K562 (cell line): ENCODE data around the gene RNF31. TPM values are rescaled to one million over a fixed set of nuclear protein-coding genes. Genes with fewer than 3 reads are reported as not detected.

Experiments used
- CEBPB ChIP-seq: fragments of 450-650 bp; IDR thresholded peaks from 2 replicates; pipeline ENCODE4 v1.6.1; 2016; ENCODE audit warnings: missing genetic modification characterization, missing compliant biosample characterization
- DNMT1 ChIP-seq: fragments of 450-650 bp; IDR thresholded peaks from 2 replicates; pipeline ENCODE4 v1.6.1; 2016; ENCODE audit warnings: antibody characterized with exemption, mild to moderate bottlenecking
- E2F1 ChIP-seq: sonication (generic); formaldehyde crosslinking; IDR thresholded peaks from 2 replicates; pipeline ENCODE4 v1.8.1; 2023; ENCODE audit warnings: mild to moderate bottlenecking, missing genetic modification reagents, moderate library complexity
- E2F4 ChIP-seq: sonication (generic); formaldehyde crosslinking; IDR thresholded peaks from 2 replicates; pipeline ENCODE4 v1.8.0; 2022; ENCODE audit warnings: mild to moderate bottlenecking, low read depth, missing genetic modification reagents
- FOXJ2 ChIP-seq: fragments of 200-800 bp; sonication (Bioruptor generic); IDR thresholded peaks from 2 replicates; pipeline ENCODE4 v1.6.1; 2016; ENCODE audit warnings: missing genetic modification characterization, missing compliant biosample characterization
- ILF3 ChIP-seq: fragments of 450-650 bp; IDR thresholded peaks from 2 replicates; pipeline ENCODE4 v1.6.1; 2018; ENCODE audit warnings: antibody characterized with exemption, mild to moderate bottlenecking, moderate library complexity, borderline replicate concordance
- IRF2 ChIP-seq: sonication (generic); formaldehyde crosslinking; IDR thresholded peaks from 2 replicates; pipeline ENCODE4 v1.8.1; 2022; ENCODE audit warnings: mild to moderate bottlenecking, missing genetic modification reagents
- MCM2 ChIP-seq: fragments of 450-650 bp; IDR thresholded peaks from 2 replicates; pipeline ENCODE4 v1.6.1; 2017; ENCODE audit warnings: low read depth, mild to moderate bottlenecking
- MTA3 ChIP-seq: fragments of 450-650 bp; formaldehyde crosslinking; IDR thresholded peaks from 2 replicates; pipeline ENCODE4 v1.6.1; 2017; ENCODE audit warnings: mild to moderate bottlenecking, borderline replicate concordance
- PHB ChIP-seq: fragments of 250-450 bp; sonication (Bioruptor Pico); IDR thresholded peaks from 2 replicates; pipeline ENCODE4 v1.5.0; 2021
- RB1 ChIP-seq: fragments of 450-650 bp; IDR thresholded peaks from 2 replicates; pipeline ENCODE4 v1.6.1; 2017; ENCODE audit warnings: low read depth, mild to moderate bottlenecking
- RNF219 ChIP-seq: fragments of 250-450 bp; sonication (Bioruptor Pico); IDR thresholded peaks from 2 replicates; pipeline ENCODE4 v1.5.0; 2022; ENCODE audit warnings: mild to moderate bottlenecking
- TFAP4 ChIP-seq: sonication (generic); formaldehyde crosslinking; IDR thresholded peaks from 2 replicates; pipeline ENCODE4 v1.8.0; 2022; ENCODE audit warnings: missing genetic modification reagents, mild to moderate bottlenecking, moderate library complexity, borderline replicate concordance
- UBTF ChIP-seq, 2 experiments: IDR thresholded peaks; 2 replicates each; pipeline ENCODE4 v1.6.1; 2012; ENCODE audit warnings: improper control_type of control experiment in 2 of 2, low read depth in 2 of 2, low read length in 2 of 2, borderline replicate concordance in 1 of 2
- ZBTB7A ChIP-seq: IDR thresholded peaks from 2 replicates; pipeline ENCODE4 v1.6.1; 2011; ENCODE audit warnings: low read depth, mild to moderate bottlenecking, low read length, moderate library complexity, borderline replicate concordance; ENCODE audit not compliant: control insufficient read depth
- ZNF140 ChIP-seq: fragments of 250-450 bp; sonication (Bioruptor Pico); IDR thresholded peaks from 2 replicates; pipeline ENCODE4 v1.8.0; 2021; ENCODE audit warnings: moderate library complexity, mild to moderate bottlenecking, inconsistent platforms
- polyA plus RNA-seq, 8 experiments: library from polyadenylated mRNA; depleted of rRNA in 4 of 8; stranded (reverse) in 5 of 8; unstranded in 3 of 8; fragments of >200 nt; fragmentation: Nextera tagmentation in 2 of 8; fragmentation: Illumina TruSeq in 1 of 8; extraction: Ambion mirVana in 2 of 8; extraction: Trizol in 1 of 8; gene quantifications; 2 replicates each; pipeline versions ENCODE4 v1.2.1 to v1.2.3, GENCODE V29; 2011 to 2014; ENCODE audit warnings: inconsistent platforms in 1 of 8, missing spikeins in 1 of 8
- total RNA-seq, 7 experiments: library from RNA; depleted of rRNA in 6 of 7; stranded (reverse); fragments of >200 nt in 6 of 7; fragmentation: Illumina TruSeq in 2 of 7; extraction: Trizol in 2 of 7; gene quantifications; 2 replicates each; pipeline versions ENCODE4 v1.2.1 to v1.2.3, GENCODE V29; 2011 to 2021; ENCODE audit warnings: low replicate concordance in 1 of 7

The RNF31 gene
- total and polyA plus RNA-seq, 9 of the 15 experiments (the other 6 are each of a cell fraction or from before 2014, with no cell fraction given), result 3.1 to 47.6 (median 19.1) TPM

- TF ChIP-seq RNF219 (CRISPR knock-in tag) (no peak), MCM2 (no peak), RB1 (peak; percentile 33; the same call in 1 of the 2 replicates), TFAP4 (peak; percentile 45; the same call in 1 of the 2 replicates), ILF3 (no peak), FOXJ2 (tag) (no peak), UBTF (IDR thresholded peaks at IDR 0.05; ENCODE audit: borderline replicate concordance in 1 of 2, low read depth in 2 of 2, low read length in 2 of 2) (peak; percentile 68 to 90; a peak in 2 of 4 replicates), DNMT1 (no peak), ZBTB7A (no peak), MTA3 (0 out of 2 replicates have a peak, but pooled peaks have one; percentile 53), PHB (CRISPR knock-in tag) (no peak), ZNF140 (CRISPR knock-in tag) (no peak), CEBPB (tag) (no peak), E2F4 (CRISPR knock-in tag) (no peak), IRF2 (peak; percentile 96), E2F1 (CRISPR knock-in tag) (no peak)
Observed at GRCh38 chr14:24135834-24136683, 11.2 kb upstream of the RNF31 start, which contains the start of gene PSME1 (continued).
